ENCODE data around the gene NATD1.
"Not testable (repeated sequence)": the region's sequence is repeated elsewhere in the genome, so short reads cannot be mapped to it uniquely, and the experiment has no call there.

The NATD1 gene

GRCh38 chr17:21247552-21248258 is 5.5 kb downstream of the NATD1 start:
- DNase-seq (ENCODE audit: low spot score): no peak

GRCh38 chr17:21246698-21247097 is 6.5 kb downstream of the NATD1 start:
- DNase-seq (ENCODE audit: low spot score): no peak

- no peak for DNase-seq (ENCODE audit: low spot score)
Measured at GRCh38 chr17:21245639-21246084, 7.5 kb downstream of the NATD1 start.

DNA sequence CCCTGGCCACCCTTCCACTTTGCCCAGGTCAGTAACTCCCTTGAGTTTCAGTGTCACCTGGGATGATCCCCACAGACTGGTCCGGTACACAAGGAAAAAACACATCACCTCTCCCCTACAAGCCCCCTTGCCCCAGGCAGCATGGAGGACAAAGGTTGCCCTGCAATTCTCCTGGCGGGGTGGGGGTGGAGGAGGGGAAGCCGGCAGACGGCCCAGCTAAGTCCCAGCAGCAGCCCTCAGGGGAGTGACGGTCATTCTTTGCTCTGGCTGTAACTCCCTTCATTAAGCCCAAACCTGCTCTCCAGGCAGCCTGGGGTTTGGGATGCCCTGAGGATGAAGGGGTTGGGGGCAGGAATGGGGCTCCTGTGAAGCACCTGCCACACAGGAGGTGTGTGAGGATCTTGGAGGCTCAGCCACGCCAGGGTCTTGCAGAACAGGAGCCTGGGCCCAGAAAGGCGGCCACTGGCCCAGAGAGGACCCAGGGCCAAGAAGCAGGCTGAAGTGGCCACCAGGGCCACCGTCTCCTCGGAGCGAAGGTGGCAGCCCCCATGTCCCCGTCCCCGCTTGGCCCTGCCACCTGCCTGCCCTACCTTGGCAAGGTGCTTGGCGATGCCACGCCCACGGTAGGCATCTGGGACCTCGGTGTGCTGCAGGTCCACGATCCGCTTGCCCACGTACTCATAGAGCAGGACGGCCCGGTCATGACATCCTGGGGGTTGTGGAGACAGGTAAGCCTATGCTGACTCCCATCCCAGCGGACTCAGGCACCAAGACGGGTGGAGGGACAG is 9.5 kb downstream of the NATD1 start:
- DNase-seq (ENCODE audit: low spot score): no peak

DNA sequence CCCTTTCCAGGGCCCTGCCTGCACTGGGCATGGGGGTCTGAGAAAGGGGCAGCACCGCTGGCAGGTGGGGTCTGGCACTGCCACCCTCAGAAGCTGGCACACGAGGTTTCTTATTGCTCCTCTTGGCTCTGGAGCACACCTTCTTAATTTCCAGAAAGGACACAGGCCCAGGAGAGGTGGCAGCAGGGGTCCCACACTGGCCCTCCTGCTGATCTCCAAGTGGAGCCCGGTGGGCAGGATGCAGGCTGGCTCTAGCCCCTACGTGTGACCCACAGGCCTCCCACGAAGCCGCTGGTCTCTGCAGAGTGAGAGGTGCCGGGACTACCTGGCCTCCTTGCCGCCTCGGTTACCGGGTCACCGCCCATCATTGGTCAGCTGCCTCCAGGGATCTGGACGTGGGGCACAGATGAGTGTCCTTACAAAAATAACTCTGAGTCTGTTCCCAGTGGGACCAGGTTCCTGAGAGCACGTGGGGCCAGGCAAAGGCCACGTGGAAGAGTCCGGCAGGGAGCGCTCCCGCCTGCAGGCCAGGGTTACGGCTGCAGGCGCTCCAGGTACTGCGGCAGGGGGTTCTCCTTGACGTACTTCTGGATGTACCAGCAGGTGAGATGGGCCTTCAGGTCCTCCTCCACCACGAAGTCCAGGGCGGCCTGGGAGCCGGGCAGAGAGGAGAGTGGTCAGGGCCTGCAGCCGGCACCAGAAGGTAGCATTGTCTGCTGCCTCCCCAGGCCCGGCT is 10.3 kb downstream of the NATD1 start:
- DNase-seq (ENCODE audit: low spot score): no peak

GRCh38 chr17:21242026-21242697 is 11.0 kb downstream of the NATD1 start:
- DNase-seq (ENCODE audit: low spot score): no peak

DNA sequence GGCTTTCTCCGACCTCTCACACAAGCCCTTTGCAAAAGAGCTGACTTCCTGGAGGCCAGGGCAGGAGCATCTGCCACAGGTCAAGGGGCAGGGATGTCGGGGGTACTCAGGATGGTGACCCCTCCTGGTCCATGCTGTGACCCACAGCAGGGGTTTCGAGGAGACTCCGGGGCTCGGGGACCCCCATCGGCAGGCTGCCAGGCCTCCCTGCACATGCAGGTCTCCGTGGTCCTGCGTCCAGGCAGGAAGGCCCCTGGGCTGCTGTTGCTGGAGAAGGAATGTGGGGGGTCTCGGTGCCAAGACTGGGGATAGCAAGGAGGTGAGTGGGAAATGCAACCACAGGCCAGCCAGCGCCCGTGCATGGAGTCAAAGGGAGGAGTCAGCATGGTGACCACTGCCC is 11.6 kb downstream of the NATD1 start:
- no peak for DNase-seq (ENCODE audit: low spot score)

DNA sequence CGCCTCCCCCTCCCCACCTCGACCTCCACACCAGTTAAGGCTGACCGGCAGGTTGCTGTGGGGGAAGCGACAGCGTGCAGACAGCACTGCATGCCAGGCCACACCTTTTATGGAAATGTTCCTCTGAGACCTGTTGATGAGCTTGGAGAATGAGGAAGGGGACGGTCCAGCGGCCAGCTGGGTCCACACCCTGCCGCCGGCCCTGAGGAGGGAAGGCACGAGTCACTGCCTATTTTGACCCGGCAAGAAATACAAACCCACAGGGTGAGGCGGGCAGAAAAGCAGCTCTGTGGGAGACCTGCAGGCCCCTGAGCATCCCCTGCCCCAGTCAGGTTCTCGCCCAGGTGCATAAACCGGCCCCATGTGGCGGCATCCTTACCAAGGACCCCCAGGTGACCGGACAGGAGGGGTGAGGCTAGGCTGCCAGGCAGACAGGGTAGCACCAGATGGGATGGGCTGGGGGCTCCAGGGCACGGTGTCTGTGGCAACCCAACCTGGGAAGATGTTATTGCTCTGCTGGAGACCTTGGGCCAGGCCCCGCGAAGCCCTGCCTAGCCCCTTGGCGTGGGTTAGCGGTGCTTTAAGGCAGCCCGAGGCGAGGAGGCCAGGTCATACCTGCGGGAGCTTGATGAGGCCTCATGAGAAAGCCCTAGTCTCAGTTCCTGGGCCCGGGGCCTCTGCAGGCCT is 12.7 kb downstream of the NATD1 start:
- DNase-seq (ENCODE audit: low spot score): no peak

- no peak for DNase-seq (ENCODE audit: low spot score)
Measured at GRCh38 chr17:21239680-21240368, 13.4 kb downstream of the NATD1 start.

DNA sequence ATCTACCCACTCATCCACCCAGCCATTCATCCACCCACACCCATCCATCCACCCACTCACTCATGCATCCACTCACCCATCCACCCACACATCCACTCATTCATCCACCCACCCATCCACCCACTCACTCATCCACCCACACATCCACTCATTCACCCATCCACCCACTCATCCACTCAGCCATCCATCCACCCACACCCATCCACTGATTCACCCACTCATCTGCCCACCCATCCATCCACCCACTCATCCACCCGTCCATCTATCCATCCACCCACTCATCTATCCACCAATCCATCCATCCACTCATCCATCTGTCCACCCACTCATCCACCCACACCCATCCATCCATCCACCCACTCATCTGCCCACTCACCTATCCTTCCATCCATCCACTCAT is 17.3 kb downstream of the NATD1 start:
- DNase-seq (ENCODE audit: low spot score): no peak

DNA sequence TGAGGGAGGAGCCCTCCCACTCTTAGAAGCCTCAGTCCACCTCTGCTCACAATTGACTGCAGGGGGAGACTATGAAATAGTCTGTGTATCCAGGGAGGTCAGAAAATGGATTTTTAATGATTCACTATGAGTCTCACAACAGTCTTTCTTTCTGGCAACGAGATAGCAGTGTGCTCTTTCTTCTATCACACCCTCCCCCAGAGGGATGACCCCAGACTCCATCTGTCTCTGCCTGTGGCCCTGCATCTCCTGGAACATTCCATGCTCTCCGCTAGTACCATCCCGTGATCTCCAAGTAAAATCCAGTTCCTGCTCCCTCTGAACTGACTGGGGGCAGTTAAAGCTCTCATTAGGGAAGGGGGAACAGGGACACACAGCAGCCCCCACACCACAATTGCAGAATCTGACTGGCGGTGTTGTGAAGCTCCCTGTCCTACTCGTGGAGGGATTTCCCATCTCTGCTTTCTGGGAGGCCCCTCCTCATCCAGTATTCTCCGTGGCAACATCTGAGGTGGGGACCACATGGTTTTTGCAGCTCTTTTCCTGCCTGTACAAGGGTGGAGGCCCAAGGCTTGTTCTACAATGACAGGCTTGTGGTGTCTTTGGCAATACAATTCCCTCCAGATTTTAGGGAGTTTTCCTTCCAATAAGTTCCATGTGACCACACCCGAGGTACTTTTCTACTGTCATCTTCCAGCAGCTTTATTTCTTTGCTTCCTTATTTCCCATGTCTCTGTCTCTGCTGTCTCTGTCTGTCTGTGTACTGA is 19.4 kb downstream of the NATD1 start:
- no peak for DNase-seq (ENCODE audit: low spot score)

DNA sequence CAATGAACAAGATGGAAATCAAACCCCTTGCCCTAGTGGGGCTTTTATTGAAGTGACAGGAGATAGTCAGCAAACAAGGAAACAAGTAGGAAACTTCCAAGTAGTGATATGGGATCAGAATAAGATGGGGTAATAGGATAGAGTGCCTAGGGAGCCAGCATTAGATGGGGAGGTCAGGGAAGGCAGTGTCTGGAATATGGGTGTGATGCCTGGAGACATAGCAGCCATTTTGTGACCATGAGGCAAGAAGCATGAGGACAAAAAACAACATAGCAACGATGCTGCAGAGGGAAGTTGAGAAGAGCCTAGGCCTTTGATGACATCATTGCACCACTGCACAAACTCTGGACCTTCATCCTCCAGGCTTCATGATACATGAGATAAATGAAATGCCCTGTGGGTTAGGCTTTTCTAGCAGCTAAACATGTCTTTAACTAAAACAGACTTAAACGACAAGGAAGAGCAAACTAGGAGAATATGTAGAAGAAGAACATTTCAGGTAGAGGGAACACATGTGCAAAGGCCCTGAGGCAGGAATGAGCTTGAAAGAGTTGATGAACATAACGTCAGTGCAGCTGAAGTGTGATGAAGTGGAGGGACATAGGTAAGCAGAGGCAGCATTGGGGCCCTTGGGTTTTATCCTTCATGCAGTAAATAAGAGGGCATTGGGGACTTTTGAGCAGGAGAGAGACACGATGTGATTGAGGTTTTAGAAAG is 21.0 kb downstream of the NATD1 start:
- DNase-seq (ENCODE audit: low spot score): no peak

GRCh38 chr17:21231533-21231932 is 21.7 kb downstream of the NATD1 start:
- DNase-seq (ENCODE audit: low spot score): no peak

DNA sequence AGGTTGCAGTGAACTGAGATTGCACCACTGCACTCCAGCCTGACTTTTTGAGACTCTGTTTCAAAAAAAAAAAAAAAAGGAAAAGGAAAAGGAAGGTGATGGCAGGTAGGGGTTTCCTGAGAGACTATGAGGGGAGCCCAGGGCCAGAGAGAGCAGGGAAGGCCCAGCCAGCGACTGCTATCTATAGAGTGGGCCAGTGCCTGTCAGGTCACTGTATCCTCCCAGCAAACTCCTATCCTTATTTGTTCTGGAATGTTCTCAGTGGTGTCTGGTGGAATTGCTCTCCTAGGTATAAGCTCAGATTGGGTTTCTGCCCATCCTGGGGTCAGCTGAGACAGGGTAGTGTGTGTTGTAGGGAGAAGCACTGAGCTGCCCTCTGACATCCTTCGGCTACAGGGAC is 24.4 kb downstream of the NATD1 start:
- DNase-seq (ENCODE audit: low spot score): no peak

GRCh38 chr17:21228111-21228510 is 25.1 kb downstream of the NATD1 start:
- DNase-seq (ENCODE audit: low spot score): no peak

DNA sequence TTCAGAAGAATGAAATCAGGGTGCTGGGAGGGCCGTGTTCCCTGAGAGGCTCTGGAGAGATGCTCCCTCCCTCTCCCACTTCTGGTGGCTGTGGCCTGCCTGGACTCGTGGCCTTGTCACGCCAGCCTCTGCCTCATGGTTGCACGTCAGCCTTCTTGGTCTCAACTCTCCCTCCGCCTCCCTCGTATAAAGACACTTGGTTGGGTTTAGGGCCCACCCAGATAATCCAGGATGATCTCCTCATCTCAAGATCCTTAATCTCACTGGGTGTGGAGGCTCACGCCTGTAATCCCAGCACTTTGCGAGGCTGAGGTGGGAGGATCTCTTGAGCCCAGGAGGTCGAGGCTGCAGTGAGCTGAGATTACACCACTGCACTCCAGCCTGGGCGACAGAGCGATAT is 25.9 kb downstream of the NATD1 start:
- not testable (repeated sequence) for DNase-seq (ENCODE audit: low spot score)

DNA sequence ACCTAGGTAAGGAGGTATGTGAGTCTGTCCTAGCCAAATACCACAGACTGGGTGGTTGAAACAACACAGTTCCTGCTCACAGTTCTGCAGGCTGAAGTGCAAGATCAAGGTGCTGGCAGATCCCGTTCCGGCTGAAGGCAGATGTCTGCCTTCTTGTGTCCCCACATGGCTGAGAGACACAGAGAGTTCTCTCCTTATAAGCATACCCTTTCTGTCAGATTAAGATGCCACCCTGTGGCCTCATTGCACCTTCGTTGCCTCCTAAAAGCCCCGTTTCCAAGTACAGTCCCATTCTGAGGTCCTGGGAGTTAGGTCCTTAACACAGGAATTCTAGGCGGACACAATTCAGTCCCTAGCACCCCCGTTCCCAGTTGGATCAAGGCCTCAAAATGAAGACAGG is 30.1 kb downstream of the NATD1 start:
- DNase-seq (ENCODE audit: low spot score): no peak

- DNase-seq (ENCODE audit: low spot score): no peak
Measured at GRCh38 chr17:21218831-21219380, 34.3 kb downstream of the NATD1 start.

GRCh38 chr17:21218101-21218500 is 35.1 kb downstream of the NATD1 start:
- no peak for DNase-seq (ENCODE audit: low spot score)
